Activated CD4-positive, alpha-beta T cell treated with anti-CD3 and anti-CD28 coated beads, Interleukin-2, amount 50 U/mL, for 24 hours (primary cell): ENCODE measurements around the gene LRIT2.

Experiments used
- DNase-seq, 2 donors: peaks; one replicate each; pipeline ENCODE4 v3.0.0-alpha.2; 2020; ENCODE audit warnings: low read depth in 1 of 2, low spot score in 1 of 2

Gene LRIT2

DNA sequence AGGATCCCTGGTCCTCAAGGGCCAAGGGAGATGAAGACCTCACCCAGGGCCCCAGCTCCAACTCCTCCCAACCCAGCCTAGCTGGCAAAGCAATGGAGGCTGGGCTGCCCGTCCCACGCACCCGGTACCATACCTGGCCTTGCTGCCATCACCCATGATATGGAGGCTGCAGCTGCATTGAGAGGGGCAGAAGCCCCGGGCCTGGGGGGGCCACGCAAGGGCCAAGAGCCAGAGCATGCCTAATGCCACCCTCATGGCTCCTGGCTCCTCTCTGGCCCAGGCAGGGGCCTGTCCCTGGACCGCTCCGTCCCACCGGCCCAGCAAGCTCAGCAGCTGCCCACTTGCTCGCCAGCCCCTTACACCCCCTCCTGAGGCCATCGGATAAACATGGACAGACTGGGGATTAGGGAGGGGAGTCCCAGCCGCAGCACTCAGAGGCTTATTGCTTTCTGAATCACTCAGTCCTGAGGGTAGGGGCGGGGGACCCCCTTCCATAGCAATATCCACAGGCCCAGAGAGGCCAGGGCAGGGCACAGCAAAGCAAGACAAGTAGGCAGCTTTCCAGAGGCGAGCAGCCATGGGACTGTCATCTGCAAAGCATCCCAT is 15.9 kb upstream of the LRIT2 start, which contains the start of gene LRIT1:
Gene LRIT1, minus strand, starts transcription at position 362 of the 606 bp plus-strand sequence. Its CDS starts 107 bp downstream, at position 255.
- no peak for DNase-seq

DNA sequence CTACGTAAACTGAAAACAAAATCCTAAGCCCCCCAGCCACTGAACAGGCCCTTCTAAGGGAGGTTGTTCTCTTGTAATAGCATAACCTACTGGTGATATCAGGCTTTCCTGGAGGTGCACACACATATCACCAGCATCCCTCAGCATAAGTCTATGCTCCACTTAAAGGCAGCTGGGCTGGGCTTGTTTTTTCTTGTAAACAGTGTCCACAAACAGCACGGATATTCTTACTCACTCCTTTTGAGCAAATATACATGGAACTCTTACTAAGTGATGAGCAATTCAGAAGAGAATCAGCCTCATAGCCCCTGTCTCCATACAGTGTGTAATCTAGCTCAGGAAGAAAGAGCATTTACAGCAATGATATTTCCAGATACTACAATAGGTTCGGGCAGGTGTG is 13.6 kb upstream of the LRIT2 start:
- DNase-seq: no peak

DNA sequence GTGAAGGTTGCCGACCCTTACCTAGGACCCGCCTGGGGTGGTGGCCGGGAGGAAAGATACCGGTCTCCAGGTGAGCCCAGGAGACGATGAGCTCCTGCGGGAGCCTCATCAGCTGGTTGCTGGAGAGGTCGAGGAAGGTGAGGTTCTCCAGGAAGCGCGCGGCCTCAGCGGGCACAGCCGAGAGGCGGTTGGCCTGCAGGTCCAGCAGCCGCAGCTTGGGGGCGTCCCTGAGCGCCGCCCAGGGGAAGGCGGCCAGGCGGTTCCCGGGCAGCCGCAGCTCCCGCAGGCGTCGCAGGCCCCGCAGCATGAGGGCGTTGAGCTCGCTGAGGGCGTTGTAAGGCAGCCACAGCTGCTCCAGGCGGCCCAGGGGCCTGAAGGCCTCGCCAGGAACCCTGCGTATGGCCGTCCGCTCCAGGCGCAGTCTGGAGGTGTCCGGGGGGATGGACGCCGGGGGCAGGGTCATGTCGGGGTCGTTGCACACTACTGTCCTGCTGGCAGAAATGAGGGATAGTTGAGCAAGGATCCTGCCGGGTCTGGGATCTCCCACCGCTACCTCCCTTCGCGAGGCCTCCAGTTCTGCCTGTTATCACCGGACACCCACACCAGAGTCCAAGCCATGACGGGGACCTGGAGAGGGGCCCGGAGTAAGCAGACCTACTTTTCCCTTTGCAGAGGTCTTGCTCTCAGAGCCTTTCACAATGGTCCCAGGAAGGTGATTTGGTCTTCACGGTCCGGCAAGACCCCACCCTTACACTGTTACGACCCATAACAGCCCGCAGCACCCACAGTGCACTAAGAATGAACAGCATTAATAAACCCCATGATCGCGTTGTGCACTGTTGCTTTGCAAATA is 12.1 kb upstream of the LRIT2 start:
- no peak for DNase-seq

DNA sequence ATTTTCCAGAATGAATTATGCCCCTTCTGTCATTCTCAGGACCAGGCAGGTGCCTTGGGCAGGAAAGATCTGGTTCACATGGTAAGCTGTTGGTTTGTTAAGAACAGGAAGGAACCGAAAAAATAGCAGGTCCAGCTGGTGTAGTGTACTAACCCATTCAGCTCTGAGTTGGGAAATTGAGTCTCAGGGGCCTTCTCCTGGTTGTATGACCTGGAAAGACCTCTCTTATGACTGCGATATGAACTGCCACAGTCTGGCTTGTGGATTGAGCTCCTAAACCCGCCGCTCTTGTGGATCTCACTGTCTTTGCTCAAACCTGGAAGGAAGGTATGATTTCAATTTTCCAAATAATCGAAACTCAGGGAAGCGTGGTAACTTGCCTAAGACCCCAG is 11.5 kb upstream of the LRIT2 start:
- DNase-seq: no peak

DNA sequence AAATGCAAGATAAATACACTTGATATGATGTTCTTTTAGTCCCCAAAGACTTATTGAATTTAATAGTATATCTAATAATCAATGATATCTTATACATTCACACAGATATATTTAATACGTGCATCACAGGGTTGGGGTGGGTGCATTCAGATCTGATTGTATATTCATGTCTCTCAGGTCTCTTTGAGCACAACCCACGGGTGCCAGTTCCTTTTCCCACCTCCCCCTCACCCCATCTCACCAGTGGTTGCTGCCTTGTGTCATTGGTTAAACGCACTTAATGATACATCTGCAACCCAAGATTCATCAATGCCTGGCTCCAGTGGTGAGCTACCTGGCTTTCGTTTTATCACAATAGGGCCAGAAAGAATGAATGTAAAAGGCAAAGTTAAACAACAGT is 9.8 kb upstream of the LRIT2 start:
- no peak for DNase-seq

DNA sequence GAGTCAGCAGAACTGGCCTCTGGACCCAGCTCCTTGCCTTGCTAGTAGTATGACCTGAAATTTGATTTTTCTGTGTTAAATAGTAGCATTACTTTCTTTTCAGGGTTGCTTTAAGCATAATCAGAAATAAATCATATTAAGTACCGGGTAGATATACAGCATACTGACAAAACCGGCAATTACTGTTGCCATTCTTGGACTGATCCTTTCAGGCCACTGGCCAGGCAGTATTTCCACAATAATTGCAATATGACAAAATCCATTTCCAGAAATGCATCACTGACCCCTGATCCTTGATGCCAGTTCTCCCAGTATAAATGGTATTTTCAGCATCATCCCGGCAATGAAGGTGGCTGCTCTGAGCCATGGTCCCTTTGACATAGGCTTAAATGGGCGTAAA is 9.1 kb upstream of the LRIT2 start:
- no peak for DNase-seq

DNA sequence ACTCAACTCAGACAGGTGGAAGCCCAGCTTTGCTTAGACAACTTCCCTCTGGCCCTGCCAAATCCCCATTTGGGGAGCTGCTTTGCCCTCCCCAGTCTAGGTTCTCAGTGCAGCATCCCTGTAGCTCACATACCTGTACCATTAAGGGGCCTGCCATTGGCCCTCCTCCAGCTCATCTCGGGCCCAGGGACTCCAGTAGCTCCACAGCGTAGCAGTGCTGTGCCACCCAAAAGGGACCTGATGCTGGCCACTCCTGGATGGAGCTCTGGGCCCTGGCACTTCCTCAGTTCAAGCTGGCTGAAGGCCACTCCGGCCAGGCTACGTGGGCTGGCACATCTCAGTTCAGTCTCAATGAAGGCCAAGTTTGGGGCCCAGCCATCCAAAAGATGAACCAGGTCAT is 8.6 kb upstream of the LRIT2 start:
- no peak for DNase-seq

DNA sequence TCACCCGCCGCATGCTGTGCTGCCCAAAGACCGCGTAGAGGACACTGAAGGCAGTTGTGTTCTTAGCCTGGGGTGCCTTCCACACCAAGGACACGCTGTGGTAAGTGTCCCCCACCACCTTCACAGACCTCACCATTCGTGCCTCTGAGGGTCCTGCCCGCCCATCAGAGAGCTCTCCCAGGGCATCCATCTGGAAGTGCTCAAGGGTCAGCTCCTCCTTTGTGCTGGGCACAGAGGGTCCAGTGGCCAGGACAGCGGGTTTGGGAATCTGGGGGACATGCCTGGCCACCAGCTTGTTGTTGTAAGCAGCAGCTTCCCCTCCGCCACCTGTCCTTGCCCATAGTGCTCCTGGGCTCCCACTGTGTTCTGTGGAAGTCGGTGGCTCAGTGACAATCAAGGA is 7.0 kb upstream of the LRIT2 start:
- DNase-seq: no peak

DNA sequence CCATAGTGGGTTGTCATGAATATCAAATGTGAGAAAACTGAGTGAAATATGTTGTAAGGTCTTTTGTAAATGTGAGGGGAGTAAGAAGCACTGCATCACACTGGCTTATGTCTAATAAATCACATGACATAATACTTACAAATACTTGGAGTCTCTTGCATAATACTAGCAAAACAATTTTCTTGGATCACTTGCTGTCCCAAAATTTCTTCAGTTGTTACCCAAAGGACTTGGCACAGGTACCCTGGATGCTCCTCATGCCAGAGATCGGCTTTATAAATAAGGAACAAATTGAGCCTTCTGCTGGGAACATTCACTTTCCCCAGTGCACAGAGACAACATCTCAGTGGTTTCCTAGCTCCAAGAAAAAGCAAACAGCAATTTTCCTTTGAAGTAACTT is 5.0 kb upstream of the LRIT2 start:
- no peak for DNase-seq

DNA sequence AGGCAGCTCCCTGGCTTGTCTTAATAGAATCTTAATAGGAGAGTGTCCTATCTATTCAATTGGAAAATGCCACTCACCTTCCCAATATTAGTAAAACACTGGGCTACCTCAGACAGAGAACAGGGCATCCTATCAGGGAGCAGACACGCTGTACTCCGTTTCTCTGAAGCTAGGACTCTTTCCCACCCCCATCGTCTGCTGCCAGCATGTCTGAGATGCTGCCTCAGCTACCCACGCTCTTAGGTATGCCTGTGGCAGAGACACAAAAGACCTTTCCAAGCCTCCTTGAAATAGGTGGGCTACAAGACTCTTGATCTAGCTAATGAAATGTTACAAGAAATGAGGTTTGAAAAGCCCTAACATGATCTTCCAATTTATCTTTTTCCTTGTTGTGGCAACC is 2.5 kb upstream of the LRIT2 start:
- DNase-seq: no peak

DNA sequence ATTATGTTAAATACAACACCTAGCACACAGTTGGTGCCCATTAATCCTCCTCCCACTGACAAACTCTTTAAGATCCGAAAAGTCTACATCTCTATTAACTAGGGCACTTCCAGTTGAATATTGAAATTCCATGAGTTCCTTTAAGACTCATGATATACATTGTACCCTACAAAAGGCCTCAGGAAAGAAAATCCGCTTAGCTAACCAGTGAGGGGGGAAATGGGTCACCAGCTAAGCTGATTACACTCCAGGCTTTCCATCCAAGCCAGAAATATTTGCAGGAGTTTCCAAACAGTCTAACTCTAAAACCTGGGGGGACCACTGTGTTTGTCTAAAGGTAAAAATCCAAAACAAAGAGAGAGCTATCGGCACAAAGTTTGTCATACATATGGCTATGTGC is 1.3 kb upstream of the LRIT2 start:
- DNase-seq: no peak

DNA sequence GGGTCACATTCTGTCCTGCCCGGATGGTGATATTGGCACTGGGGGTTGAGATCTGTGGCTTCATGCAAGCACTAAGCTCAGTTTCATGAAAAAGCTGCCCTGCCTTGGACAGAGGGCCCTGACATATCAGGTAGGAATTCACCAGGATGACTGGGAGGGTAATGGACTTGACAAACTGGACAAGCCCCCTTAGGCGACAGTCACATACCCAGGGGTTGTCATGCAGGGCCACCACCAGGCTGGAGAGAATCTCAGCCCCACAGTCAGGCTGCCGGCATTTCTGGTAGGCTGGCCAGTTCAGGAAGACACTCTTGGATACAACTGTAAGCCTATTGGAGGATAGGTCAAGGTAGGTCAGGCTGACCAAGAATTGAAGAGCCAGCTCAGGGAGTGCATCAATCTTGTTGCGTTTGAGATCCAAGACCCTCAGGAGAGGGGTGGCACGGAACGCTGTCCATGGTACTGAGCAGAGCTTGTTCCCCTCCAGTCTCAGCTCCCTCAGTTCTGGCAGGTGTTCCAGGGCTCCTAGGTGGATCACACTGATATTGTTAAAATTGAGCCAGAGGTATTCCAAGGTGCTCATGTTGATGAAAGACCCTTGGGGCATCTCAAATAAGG is 824 bp downstream of the LRIT2 start:
- DNase-seq: no peak

DNA sequence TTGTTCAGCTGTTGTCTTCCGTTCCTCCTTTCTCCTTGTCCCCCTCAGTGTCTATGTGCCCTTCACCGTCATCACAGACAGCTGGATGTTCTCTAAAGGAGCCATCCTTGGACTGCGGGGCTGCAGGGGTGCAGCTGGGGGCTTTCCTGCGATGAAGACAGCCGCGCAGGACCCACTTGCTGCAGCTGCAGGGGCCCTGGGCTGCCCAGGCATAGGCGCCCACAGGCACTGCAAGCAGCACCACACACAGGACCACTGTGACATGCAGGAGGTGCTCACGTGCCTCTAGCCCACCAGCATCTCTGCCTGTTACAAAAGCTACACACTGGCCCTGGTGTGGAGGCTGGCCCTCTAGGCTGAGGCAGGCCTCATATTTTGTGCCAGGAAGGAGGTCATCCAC is 3.4 kb downstream of the LRIT2 start:
- no peak for DNase-seq

DNA sequence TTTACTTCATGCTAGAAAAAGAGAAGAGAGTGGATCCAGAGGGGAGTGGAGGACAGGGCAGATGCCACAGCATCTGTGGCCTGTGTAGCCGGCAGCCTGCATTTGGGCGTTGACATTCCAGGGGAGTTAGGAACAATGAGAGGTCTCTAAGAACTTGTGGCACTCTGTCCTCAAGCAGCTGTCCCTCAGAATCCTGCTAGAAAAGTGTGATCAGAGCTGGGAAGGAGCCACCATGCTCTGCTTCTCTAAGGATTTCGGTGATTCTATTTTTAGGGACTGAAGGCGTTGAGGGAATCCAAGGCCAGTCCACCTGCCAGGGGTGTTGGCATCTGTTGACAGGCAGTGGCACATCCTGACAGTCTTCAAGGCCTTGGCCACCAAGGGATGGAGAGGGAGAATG is 7.6 kb downstream of the LRIT2 start:
- no peak for DNase-seq

DNA sequence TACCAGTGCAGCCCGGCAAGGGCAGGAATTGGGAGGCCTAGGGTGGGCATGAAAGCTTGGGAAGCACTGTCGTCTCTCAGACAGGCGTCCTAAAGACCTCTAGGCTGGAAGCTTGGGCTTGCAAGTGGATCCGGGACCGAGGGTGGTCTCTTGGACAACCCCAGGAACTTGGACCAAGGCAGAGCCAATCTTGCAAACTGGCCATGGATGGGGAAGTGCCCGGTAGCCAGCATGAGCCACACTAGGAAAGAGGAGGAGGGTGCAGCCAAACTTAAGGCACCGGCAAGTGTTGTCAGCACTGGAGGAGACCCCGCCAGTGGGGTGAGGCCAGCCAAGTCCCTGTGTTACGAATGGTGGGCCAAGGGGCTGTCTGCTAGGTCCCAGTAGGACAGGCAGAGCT is 8.5 kb downstream of the LRIT2 start:
- DNase-seq: no peak

DNA sequence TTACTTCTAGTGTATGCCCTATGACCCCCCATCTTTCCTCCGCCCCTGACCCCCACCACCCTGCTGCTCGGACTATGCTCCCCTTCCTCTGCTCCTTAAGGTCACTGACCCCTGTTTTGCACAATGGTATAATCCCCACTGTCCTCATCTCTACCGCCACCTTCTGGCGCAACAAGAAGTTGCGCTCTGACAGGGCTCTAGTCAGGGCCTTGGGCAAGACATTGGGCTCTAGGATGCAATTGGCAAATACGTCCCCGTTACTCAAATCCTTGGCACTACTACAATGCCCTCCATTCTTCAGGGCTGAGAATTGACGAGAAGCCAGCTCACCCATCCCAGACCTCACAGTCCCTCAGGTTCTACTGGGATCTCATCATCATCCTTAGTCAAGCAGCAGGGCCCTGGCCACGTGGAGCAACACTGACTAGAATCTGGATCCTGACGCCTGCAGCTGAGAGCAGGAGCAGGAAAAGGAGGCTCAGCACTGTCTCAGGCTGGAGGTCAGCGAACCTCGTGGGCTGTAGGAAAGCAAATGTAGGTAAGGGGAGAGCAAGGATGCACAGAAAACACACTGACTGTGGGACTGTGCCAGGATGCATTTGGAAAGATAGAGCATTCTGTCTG is 10.6 kb downstream of the LRIT2 start:
- no peak for DNase-seq

DNA sequence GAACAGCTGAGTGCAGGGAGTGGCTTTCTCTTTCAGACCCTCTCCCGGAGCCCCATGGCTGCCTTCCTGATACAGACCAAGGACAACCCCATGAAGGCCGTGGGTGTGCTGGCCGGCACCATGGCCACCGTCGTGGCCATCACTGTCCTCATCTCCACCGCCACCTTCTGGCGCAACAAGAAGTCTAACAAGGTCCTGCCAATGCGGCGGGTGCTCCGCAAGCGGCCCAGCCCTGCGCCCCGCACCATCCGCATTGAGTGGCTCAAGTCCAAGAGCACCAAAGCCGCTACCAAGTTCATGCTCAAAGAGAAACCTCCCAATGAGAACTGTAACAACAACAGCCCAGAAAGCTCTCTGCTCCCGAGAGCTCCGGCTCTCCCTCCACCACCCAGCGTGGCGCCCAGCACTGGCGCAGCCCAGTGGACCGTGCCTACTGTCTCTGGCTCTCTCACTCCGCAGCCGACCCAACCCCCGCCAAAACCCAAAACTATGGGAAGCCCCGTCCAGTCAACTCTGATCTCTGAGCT is 11.2 kb downstream of the LRIT2 start:
- DNase-seq: no peak

DNA sequence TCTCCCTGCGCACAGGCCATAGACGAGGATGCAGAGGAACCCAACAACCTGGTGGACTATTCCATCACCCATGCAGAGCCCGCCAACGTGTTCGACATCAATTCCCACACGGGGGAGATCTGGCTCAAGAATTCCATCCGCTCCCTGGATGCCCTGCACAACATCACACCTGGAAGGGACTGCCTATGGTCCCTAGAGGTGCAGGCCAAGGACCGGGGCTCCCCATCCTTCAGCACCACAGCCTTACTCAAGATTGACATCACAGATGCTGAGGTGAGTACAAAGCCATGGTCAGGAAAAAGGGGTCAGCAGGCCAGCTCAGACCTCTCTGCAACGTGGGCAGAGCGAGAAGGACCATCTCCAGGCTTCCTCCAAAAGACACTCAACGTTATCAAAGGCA is 12.3 kb downstream of the LRIT2 start:
- DNase-seq: no peak

DNA sequence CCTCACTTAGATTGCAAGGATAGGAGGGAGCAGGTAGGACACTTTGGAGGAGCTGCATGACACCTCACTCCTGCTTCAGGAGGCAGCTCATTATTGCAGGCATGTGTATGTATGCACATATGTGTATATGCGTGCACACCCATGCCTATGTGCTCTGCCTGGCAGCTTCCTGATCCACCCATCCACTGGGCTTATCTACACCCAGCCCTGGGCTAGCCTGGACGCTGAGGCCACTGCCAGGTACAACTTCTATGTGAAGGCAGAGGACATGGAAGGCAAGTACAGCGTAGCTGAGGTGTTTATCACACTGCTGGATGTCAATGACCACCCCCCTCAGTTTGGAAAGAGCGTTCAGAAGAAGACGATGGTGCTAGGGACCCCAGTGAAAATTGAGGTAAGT is 13.3 kb downstream of the LRIT2 start:
- no peak for DNase-seq

DNA sequence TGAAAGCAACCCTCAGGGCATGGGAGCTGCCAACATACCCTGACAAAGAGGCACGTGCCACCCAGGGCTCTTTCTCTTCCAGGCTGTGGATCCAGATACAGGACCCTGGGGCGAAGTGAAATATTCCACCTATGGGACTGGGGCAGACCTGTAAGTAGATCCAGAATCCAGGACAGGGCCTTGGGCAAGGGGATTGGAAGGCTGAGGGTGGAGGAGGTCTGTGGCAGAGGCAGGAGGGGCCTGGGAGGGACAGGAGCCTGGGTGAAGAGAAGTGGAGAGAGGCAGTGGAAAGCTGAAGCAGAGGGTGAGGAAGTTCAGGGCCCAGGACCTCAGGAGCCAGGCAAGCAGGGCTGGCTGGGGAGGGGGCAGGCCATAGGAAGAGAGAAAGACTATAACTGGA is 13.8 kb downstream of the LRIT2 start:
- DNase-seq: no peak

DNA sequence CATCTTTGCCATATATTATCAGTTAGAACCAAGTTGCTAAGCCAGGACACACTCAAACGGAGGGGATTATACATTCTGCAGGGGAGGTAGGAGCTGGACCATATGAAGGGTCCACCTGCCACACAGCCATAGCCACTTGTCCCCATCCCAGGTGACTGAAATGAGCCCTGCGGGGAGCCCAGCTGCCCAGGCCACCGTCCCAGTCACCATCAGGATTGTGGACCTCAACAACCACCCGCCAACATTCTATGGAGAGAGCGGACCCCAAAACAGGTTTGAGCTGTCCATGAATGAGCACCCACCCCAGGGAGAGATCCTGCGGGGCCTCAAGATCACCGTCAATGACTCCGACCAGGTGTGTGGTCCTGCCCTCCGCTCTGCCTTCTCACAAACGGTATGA is 17.3 kb downstream of the LRIT2 start:
- DNase-seq: no peak
